ENCODE measurements around the gene HDGFL2. TPM values are rescaled to one million over a fixed set of nuclear protein-coding genes. Genes with fewer than 3 reads are reported as not detected.

The HDGFL2 gene
- total RNA-seq, 1 donor: 60.9 TPM

- DNase-seq (ENCODE audit: low read depth): no peak
Measured at GRCh38 chr19:4533835-4534424, 61.8 kb downstream of the HDGFL2 start.

GRCh38 chr19:4534836-4535658 is 63.0 kb downstream of the HDGFL2 start, which contains the start of gene PLIN5:
TSS of gene PLIN5 (minus strand) at chr19:4535224. CDS start at chr19:4534074, 1,150 bp downstream.
- DNase-seq (ENCODE audit: low read depth): peak; percentile 31
- H3K4me3 ChIP-seq (ENCODE audit: low read depth, low read length): peak within 1 kb of the TSS; percentile 27
- TF ChIP-seq CTCF (IDR thresholded peaks at IDR 0.05; ENCODE audit: insufficient read depth, low read depth, low read length): no peak

More at GRCh38 chr19:4533835-4534424, 61.8 kb downstream of the HDGFL2 start:
- no peak overlapping the region for H3K4me3 ChIP-seq (ENCODE audit: low read depth, low read length)
- no peak for TF ChIP-seq CTCF (IDR thresholded peaks at IDR 0.05; ENCODE audit: insufficient read depth, low read depth, low read length)

- H3K4me3 ChIP-seq (ENCODE audit: low read depth, low read length): no peak overlapping the region
- no peak for DNase-seq (ENCODE audit: low read depth)
- no peak for TF ChIP-seq CTCF (IDR thresholded peaks at IDR 0.05; ENCODE audit: insufficient read depth, low read depth, low read length)
Measured at GRCh38 chr19:4536798-4537197, 64.7 kb downstream of the HDGFL2 start.

- no peak for TF ChIP-seq CTCF (IDR thresholded peaks at IDR 0.05; ENCODE audit: insufficient read depth, low read depth, low read length)
- DNase-seq (ENCODE audit: low read depth): no peak
- no peak overlapping the region for H3K4me3 ChIP-seq (ENCODE audit: low read depth, low read length)
Measured at GRCh38 chr19:4537953-4538600, 66.0 kb downstream of the HDGFL2 start.

GRCh38 chr19:4538601-4538954 is 66.5 kb downstream of the HDGFL2 start:
- H3K4me3 ChIP-seq (ENCODE audit: low read depth, low read length): no peak overlapping the region
- no peak for TF ChIP-seq CTCF (IDR thresholded peaks at IDR 0.05; ENCODE audit: insufficient read depth, low read depth, low read length)
- no peak for DNase-seq (ENCODE audit: low read depth)

- TF ChIP-seq CTCF (IDR thresholded peaks at IDR 0.05; ENCODE audit: insufficient read depth, low read depth, low read length): no peak
- DNase-seq (ENCODE audit: low read depth): no peak
- no peak overlapping the region for H3K4me3 ChIP-seq (ENCODE audit: low read depth, low read length)
Measured at GRCh38 chr19:4539169-4539692, 67.1 kb downstream of the HDGFL2 start.

All from fibroblast of villous mesenchyme (primary cell).